ENCODE data around the gene PLPPR5.

PLPPR5 gene

DNA sequence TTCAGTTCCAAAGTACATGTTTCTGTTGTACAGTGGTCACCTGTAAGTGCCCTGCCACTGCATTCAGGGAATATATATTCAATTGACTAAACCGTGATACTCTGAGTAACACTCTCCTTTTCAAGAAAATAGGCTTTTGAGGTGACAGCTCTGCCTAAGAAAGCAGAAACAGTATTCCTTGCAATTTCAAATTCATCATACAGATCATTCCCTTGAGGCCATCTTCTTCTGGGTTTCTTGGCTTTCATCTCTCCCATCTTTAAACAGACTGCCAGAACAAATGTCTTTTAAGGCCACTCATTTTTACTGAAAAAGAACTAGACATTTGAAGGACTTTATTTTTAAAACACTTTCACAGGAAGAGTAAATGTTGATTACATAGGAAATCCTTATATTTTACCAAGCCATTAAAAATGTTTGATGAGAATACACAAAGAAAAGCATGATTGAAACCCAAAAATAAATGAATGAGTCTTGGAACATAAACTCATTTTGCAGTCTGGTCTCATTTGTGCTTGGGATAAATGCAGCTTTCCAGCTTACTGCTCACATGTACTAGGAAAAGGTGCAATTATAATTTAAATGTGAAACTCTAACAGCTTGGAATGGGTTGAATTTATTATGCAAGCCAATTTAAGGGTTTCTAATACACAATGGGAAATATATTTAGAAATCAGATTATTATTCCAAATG lies 34.7 kb downstream of the PLPPR5 start:
- DNase-seq (ENCODE audit: low read depth in 2 of 2): no peak

- no peak for DNase-seq (ENCODE audit: low read depth in 2 of 2)
Observed at GRCh38 chr1:98967122-98967521, 37.5 kb downstream of the PLPPR5 start.

DNA sequence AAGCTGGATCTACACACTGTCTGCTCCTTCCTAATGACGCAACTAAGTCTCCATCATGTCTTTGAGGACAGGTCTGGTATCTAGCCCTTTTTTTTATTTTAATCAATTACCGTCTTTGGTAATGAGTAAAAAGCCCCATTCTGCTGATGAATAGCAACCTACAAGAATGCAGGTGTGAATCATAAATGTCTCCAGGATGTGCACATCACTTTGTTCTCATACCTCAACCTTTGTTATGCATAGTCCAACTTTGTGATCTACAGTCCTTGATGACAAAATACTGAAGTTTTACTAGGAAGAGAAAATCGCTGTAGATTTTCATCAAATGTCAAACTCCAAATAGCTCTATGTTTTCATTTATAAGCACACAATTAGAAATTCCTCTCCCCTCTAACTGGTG lies 39.3 kb downstream of the PLPPR5 start:
- DNase-seq (ENCODE audit: low read depth in 2 of 2): no peak

DNA sequence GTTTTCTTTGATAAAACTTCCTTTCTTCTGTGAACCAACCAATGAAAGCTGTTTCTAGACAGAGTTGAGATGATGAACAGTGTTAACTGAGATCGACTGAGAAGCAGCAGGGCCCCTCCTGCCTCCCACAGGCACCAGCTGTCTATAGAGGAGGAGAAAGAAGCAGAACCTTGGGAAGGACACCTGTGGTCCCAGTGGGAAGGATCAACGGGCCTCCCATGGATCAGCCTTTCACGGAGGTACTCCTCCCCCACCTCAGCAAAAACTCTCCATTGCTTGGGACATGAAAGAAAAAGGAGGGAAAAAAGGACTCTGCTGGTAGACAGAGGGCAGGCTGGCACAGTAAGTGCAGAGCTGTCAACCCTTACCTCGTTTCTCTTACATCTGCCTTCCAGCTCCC lies 40.5 kb downstream of the PLPPR5 start:
- no peak for DNase-seq (ENCODE audit: low read depth in 2 of 2)

DNA sequence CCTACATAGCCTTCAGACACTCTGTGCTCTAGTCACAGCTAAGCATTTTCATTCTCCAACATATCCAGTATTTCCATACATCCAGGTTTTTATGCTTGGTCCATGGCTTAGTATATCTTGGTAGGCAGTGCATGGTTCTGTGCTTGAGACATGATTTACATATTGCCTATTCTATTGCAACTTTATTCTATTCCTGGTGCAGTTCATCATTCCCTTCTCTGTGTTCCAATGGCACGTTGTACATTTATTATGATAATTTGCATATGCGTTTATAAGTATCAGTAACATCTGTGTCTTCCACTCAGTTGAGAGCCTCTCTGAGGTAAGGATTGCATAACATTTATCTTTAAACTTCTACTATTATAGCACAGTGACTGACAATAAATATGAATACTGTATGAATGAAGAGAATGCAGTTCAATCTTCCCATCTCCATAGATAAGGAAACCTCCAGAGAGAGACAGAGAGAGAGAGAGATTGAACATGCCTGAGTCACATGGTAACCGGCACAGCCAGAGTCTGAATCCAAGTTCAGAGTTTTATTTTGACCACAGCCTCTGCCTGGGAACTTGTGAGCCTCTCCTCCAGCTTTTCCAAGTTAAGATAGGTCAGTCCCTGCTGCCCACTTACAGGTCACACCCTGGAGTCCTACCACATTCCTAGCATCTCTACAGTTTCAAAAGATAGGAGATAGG lies 41.5 kb downstream of the PLPPR5 start:
- no peak for DNase-seq (ENCODE audit: low read depth in 2 of 2)

DNA sequence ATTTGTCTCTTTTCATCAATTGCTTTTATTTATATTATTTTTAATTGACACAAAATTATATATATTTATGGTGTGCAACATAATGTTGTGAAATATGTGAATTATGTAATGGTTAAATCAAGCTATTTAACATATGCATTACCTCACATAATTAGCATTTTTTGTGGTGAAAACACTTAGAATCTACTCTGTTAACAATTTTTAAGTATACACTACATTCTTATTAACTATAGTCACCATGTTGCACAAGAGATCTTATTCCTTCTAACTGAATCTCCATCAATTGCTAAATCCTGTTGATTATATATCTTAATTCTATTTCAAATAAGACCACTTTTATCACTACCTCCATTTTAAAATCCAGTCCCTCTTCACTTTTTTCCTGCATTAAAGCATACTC lies 42.5 kb downstream of the PLPPR5 start:
- DNase-seq (ENCODE audit: low read depth in 2 of 2): no peak

GRCh38 chr1:98949621-98950020 lies 55.0 kb downstream of the PLPPR5 start:
- no peak for DNase-seq (ENCODE audit: low read depth in 2 of 2)

DNA sequence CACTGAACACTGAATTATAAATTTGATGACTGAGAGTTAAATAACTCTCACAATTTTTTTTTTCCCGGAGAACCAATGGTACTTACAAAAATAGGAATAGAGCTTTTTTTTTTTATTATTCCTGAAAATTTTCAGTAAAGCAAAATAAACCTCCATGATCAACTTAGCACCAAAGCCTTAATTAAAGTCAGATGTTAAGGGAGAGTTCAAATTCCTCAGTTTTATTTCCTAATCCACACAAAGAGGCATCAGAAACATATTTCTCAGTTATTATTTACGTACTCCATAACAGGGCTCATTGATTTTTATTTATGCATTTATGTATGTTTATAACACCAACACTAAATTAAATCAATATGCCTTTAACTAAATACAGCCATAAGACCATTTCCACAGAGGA lies 55.5 kb downstream of the PLPPR5 start:
- DNase-seq (ENCODE audit: low read depth in 2 of 2): no peak

DNA sequence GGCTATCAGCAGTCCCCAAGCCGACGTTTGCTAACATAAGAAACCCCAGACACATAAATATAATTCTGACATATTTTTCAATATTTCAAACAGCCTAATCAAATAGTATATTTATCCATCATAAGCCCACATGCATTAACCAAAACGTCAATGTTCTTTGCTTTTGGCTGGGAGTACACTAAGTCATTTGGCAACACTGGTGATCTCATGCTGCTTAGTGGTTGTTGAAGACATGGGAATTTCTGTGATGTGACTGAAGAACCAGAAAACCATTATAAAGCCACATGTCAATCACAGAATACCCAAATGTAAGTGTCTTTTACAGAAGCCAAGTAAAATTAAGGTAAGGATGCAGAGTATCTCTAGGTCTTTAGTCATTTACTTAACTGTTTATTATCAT lies 57.6 kb downstream of the PLPPR5 start:
- no peak for DNase-seq (ENCODE audit: low read depth in 2 of 2)

DNA sequence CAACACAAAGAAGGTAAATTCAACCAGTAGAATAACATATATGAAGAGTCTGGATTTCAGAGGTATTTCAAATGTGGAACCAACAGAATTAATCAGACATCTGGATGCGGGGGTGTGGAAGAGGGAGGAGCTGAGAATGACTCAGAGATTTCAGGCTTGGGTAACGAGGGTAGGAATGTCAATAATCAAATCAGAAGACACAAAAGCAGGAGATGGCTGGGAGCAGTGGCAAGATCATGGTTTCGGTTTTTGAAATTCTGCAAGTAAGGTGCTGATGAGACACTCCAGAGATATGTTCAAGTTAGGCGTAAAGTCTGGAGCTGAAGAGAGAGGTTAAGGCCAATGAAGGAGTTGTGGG lies 64.0 kb downstream of the PLPPR5 start:
- no peak for DNase-seq (ENCODE audit: low read depth in 2 of 2)

- DNase-seq (ENCODE audit: low read depth in 2 of 2): no peak
Observed at GRCh38 chr1:98940069-98940721, 64.5 kb downstream of the PLPPR5 start.

DNA sequence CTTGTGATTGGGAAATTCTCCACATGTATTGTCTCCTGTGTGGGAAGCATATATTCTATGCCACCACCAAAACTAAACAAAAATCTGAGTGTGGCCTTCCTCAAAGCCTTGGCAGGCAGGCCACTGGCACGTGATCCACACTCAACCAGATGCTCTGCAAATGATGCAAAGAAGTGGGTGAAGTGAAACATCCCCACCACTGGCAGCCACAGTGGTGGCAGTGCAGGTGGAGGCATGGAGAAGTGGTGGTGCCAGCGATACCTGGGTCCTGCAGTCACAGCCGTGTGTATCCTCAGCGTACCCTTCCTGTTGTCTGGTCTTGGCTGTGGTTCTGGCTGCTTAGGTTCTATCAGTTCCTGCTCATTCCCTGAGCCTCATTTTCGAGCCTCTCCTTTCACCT lies 65.2 kb downstream of the PLPPR5 start:
- no peak for DNase-seq (ENCODE audit: low read depth in 2 of 2)

DNA sequence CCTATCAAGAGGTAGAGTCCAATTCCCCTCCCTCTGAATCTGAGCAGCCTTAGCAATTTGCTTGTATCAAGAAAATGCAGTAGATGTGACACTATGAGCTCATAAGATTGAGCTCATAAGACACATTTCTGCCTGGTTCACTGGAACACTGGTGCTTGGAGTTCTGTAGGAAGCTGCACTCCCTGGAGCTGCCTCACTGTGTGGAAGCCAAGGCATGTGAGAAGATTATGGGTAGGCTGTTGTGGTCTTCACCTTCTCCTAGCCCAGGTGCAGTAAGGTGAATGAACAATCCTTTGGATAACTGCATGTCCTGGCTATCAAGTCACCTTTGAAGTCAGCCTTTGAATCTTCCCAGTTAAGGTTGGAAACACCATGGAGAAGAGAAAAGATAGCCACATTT lies 67.3 kb downstream of the PLPPR5 start:
- DNase-seq (ENCODE audit: low read depth in 2 of 2): no peak

DNA sequence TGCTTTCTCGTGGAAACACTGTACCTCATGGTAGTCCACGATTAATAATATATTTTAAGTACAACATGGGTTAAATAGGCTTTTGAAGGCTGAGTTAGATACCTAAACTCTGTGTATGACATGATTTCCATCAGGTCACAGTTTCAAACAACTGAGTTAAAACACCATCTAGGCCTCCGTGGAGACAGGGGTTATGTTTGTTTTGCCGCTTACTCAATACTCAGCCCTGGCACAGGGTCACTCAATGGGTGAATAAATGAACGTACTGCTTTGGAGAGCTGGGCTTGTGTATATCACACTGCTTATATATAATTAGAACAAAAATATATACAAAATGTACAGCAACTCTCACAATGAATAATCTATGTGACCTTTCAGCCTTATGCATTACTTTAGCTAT lies 72.5 kb downstream of the PLPPR5 start:
- DNase-seq (ENCODE audit: low read depth in 2 of 2): no peak

DNA sequence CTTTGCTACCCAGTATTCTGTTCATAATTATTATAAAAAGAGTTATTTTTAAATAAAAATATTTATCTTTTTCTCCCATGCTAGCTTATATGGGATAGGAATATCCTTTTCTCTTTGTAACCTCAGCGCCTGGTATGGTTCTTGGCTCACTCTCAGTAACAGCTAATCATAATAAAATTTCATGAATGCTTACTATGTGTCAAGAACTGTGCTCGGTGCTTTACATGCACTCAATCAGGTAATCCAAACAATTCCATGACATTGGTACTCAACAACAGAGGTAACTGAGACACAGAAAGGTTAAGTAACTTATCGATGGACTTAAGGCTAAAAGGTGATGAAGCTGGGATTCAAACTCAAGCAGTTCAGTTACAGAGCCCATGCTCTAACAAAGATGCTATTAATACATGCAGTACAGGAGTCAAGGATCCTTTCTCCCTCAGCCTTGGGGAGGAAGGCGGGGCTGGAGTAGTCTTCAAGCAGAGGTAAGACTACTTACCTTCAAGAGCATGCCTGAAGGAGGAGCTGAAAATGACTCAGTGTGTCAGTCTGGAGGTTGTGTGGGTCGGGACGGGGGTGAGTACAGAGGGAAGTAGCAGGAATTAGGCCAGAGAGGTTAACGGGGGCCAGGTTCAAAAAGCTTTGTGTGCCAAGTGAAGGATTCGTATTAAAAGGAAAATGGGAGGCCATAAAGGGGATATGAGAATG lies 73.4 kb downstream of the PLPPR5 start:
- no peak for DNase-seq (ENCODE audit: low read depth in 2 of 2)

- no peak for DNase-seq (ENCODE audit: low read depth in 2 of 2)
Observed at GRCh38 chr1:98929437-98929836, 75.2 kb downstream of the PLPPR5 start.

DNA sequence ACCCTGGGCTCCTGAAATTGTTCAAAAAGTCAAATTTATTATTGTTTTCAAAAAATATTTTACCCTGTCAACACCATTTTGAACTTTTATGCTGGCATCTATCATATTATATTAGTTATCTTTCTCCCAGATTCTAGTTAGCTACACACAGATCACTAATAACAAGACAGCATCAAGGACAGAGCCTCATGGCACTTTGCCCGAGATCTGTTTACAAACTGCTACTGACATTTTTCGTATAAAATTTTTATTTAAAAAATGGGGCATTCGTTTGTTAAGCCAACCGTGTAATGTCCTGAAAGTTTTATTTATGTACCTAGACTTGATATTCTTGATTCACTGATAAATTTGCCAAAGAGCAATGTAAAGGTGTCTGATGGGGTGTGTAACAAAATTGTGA lies 78.1 kb downstream of the PLPPR5 start:
- DNase-seq (ENCODE audit: low read depth in 2 of 2): no peak

DNA sequence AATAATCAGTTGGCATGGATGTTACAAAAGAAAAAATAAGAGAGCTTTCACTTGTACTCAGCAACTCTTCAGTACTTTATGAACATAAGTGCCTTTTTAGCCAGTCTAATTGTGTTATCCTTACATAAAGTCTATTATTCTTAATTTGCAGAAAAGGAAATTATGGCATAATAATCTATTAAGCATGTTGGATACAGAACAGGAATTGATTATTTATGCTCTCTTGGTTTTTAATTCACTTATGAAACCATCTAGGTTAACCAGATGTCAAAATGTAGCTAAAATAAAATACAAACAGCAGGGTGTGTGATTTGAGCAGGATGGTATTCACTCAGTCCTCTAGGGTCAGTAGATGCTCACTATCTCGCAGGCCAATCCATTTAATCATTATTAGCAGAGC lies 79.7 kb downstream of the PLPPR5 start:
- DNase-seq (ENCODE audit: low read depth in 2 of 2): no peak

- DNase-seq (ENCODE audit: low read depth in 2 of 2): no peak
Observed at GRCh38 chr1:98923667-98924066, 81.0 kb downstream of the PLPPR5 start.

DNA sequence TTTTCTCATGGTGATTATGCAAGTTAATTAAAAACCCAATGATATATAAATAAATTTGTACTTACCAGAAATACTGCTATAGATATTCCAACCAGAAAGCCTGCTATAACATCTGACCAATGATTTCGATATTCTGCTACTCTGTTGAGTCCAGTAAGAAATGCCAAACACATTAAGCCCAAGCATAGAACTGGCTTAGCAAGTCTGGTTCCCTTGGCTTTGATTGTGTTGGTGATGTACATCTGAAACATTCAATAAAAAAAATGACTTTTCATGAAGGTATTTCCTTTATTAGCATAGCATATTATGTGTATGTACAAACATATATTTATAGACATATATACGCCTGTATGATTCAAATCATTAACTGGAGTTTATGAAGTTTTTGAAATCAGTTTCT lies 82.8 kb downstream of the PLPPR5 start:
- no peak for DNase-seq (ENCODE audit: low read depth in 2 of 2)

- DNase-seq (ENCODE audit: low read depth in 2 of 2): no peak
Observed at GRCh38 chr1:98920441-98921110, 84.1 kb downstream of the PLPPR5 start.

- DNase-seq (ENCODE audit: low read depth in 2 of 2): no peak
Observed at GRCh38 chr1:98919652-98920051, 85.0 kb downstream of the PLPPR5 start.

All from stimulated activated CD8-positive, alpha-beta memory T cell treated with anti-CD3 and anti-CD28 coated beads, Interleukin-15, amount 100 ng/mL, for 4 hours (primary cell).